Fibroblast of lung (primary cell): ENCODE results near the gene GPR82. TPM values are rescaled to one million over a fixed set of nuclear protein-coding genes. Genes with fewer than 3 reads are reported as not detected.
A peak's percentile ranks its signal among the peaks of the same experiment; 100 is the strongest.
"Not testable (repeated sequence)": the region's sequence is repeated elsewhere in the genome, so short reads cannot be mapped to it uniquely, and the experiment has no call there.

Source experiments
- DNase-seq, 2 donors: peaks; one replicate each; pipeline versions ENCODE4 v3.0.0 to v3.0.0-alpha.2; 2010; ENCODE audit warnings: low read depth in 2 of 2
- H2AFZ ChIP-seq: 2 replicates; pipeline ENCODE4 v1.5.1; 2012; ENCODE audit warnings: low read length, control low read depth, inconsistent platforms
- H3K27ac ChIP-seq: 2 replicates; pipeline ENCODE4 v1.5.1; 2011; ENCODE audit warnings: low read length, control low read depth; ENCODE audit not compliant: insufficient read depth
- H3K27me3 ChIP-seq: 2 replicates; pipeline ENCODE4 v1.5.1; 2011; ENCODE audit warnings: mild to moderate bottlenecking, low read length; ENCODE audit not compliant: control insufficient read depth, insufficient read depth
- H3K36me3 ChIP-seq: 2 replicates; pipeline ENCODE4 v1.5.1; 2011; ENCODE audit warnings: low read length; ENCODE audit not compliant: control insufficient read depth, insufficient read depth
- H3K4me1 ChIP-seq: 2 replicates; pipeline ENCODE4 v1.5.1; 2011; ENCODE audit warnings: low read length; ENCODE audit not compliant: control insufficient read depth, insufficient read depth; ENCODE audit errors: extremely low read depth
- H3K4me2 ChIP-seq: 2 replicates; pipeline ENCODE4 v1.5.1; 2011; ENCODE audit warnings: low read length, control low read depth; ENCODE audit not compliant: insufficient read depth; ENCODE audit errors: extremely low read depth
- H3K4me3 ChIP-seq, 4 experiments: fragments of 200-600 bp in 1 of 4; sonication (generic) in 1 of 4; replicated peaks in 1 of 4; 2 replicates each; pipeline ENCODE4 v1.5.1; 2011 to 2016; ENCODE audit warnings: low read length in 4 of 4, low read depth in 3 of 4, mild to moderate bottlenecking in 3 of 4, control low read depth in 2 of 4, inconsistent platforms in 1 of 4, mixed read lengths in 1 of 4; ENCODE audit not compliant: insufficient read depth in 1 of 4; ENCODE audit errors: control extremely low read depth in 1 of 4
- H3K79me2 ChIP-seq: 2 replicates; pipeline ENCODE4 v1.5.1; 2012; ENCODE audit warnings: mild to moderate bottlenecking, low read length, inconsistent platforms; ENCODE audit not compliant: control insufficient read depth, insufficient read depth
- H3K9ac ChIP-seq: 2 replicates; pipeline ENCODE4 v1.5.1; 2011; ENCODE audit warnings: mild to moderate bottlenecking, low read length, control low read depth; ENCODE audit not compliant: insufficient read depth
- H3K9me3 ChIP-seq: 2 replicates; pipeline ENCODE4 v1.5.1; 2012; ENCODE audit warnings: low read depth, low read length; ENCODE audit not compliant: control insufficient read depth, insufficient read depth
- H4K20me1 ChIP-seq: 2 replicates; pipeline ENCODE4 v1.5.1; 2011; ENCODE audit warnings: low read length; ENCODE audit not compliant: control insufficient read depth, insufficient read depth; ENCODE audit errors: extremely low read depth
- CTCF ChIP-seq, 2 donors: IDR thresholded peaks in 1 of 2; conservative IDR thresholded peaks in 1 of 2; 1 replicate in 1 of 2; 2 replicates in 1 of 2; pipeline ENCODE4 v1.5.1; 2011 to 2012; ENCODE audit warnings: low read length in 2 of 2, control low read depth in 1 of 2, inconsistent platforms in 1 of 2, low read depth in 1 of 2, mild to moderate bottlenecking in 1 of 2
- EZH2 ChIP-seq: IDR thresholded peaks from 2 replicates; pipeline ENCODE4 v1.5.1; 2012; ENCODE audit warnings: low read length, control low read depth, mild to moderate bottlenecking; ENCODE audit errors: missing control alignments
- polyA minus RNA-seq: library from RNA; depleted of rRNA, polyadenylated mRNA; stranded (reverse); fragments of >200 nt; gene quantifications from 2 replicates; pipeline ENCODE4 v1.2.3, GENCODE V29; 2011; ENCODE audit warnings: low replicate concordance
- polyA plus RNA-seq, 2 donors: library from polyadenylated mRNA; depleted of rRNA in 1 of 2; stranded (reverse) in 1 of 2; unstranded in 1 of 2; fragments of >200 nt; gene quantifications; 2 replicates each; pipeline ENCODE4 v1.2.1, GENCODE V29; 2011 to 2012; ENCODE audit warnings: missing spikeins in 1 of 2
- total RNA-seq: library from RNA; depleted of rRNA; stranded (reverse); fragments of >200 nt; gene quantifications from 2 replicates; pipeline ENCODE4 v1.2.1, GENCODE V29; 2014

Gene GPR82
- total RNA-seq: not detected in 2 replicates
- not detected in 2 replicates for polyA plus RNA-seq
- polyA plus RNA-seq (2012): not detected in 2 replicates
- polyA minus RNA-seq: not detected in 2 replicates

GRCh38 chrX:41723826-41724225 lies at the start of gene GPR82:
Gene GPR82 (plus strand): TSS chrX:41724181. CDS start chrX:41727027, 2,846 bp downstream.
- H3K9ac ChIP-seq: no peak within 1 kb of the TSS
- DNase-seq: no peak
- no peaks in the 10 kb centered on the region for H3K79me2 ChIP-seq
- H4K20me1 ChIP-seq: no peaks in the 10 kb centered on the region
- H3K36me3 ChIP-seq: no peaks in the 10 kb centered on the region
- H3K27ac ChIP-seq: no peak within 1 kb of the TSS
- H3K4me1 ChIP-seq: no peaks in the 10 kb centered on the region
- H3K4me3 ChIP-seq: no peak within 1 kb of the TSS
- H3K27me3 ChIP-seq: no peaks in the 10 kb centered on the region
- no peak within 1 kb of the TSS for H2AFZ ChIP-seq
- no peak within 1 kb of the TSS for H3K4me2 ChIP-seq
- TF ChIP-seq CTCF (conservative IDR thresholded peaks at IDR 0.05 in 1 of 2, IDR thresholded peaks at IDR 0.05 in 1 of 2; ENCODE audit: low read depth in 1 of 2, low read length in 2 of 2) (no peak), EZH2 (no peak)
- H3K9me3 ChIP-seq: no peaks in the 10 kb centered on the region

- H3K79me2 ChIP-seq, H3K27ac ChIP-seq, H4K20me1 ChIP-seq, H3K4me1 ChIP-seq, H3K4me2 ChIP-seq, H3K36me3 ChIP-seq, H3K9me3 ChIP-seq, H3K9ac ChIP-seq, DNase-seq, H3K4me3 ChIP-seq, H2AFZ ChIP-seq, H3K27me3 ChIP-seq: not testable (repeated sequence)
Observed at GRCh38 chrX:41676361-41676760, 47.6 kb upstream of the GPR82 start.

GRCh38 chrX:41677183-41678060 lies 46.6 kb upstream of the GPR82 start:
- TF ChIP-seq CTCF (conservative IDR thresholded peaks at IDR 0.05 in 1 of 2, IDR thresholded peaks at IDR 0.05 in 1 of 2; ENCODE audit: low read depth in 1 of 2, low read length in 2 of 2): no peak
- H3K27me3 ChIP-seq: no peaks in the 10 kb centered on the region
- H3K9ac ChIP-seq: no peak overlapping the region
- no peaks in the 10 kb centered on the region for H3K4me1 ChIP-seq
- no peaks in the 10 kb centered on the region for H3K36me3 ChIP-seq
- H4K20me1 ChIP-seq: no peaks in the 10 kb centered on the region
- peak in 1 of 2 donors; percentile 18 for DNase-seq
- H3K4me3 ChIP-seq: no peak overlapping the region
- H3K4me2 ChIP-seq: no peak overlapping the region
- H3K79me2 ChIP-seq: no peaks in the 10 kb centered on the region
- no peaks in the 10 kb centered on the region for H3K9me3 ChIP-seq
- H2AFZ ChIP-seq: no peak overlapping the region
- no peak overlapping the region for H3K27ac ChIP-seq
